Testis (tissue), 2 donors: ENCODE data around the gene PARD6A.

Experiments used
- CTCF ChIP-seq, 3 experiments: fragments of 450-650 bp in 2 of 3; fragments of 200-600 bp in 1 of 3; sonication (generic) in 1 of 3; IDR thresholded peaks; one replicate each; pipeline ENCODE4 v1.5.1; 2016 to 2019; ENCODE audit warnings: antibody characterized with exemption in 3 of 3, mild to moderate bottlenecking in 2 of 3, moderate library complexity in 1 of 3
- POLR2A ChIP-seq: fragments of 450-650 bp; IDR thresholded peaks from one replicate; pipeline ENCODE4 v1.6.1; 2017; ENCODE audit warnings: antibody characterized with exemption, mild to moderate bottlenecking, moderate library complexity

GRCh38 chr16:67694611-67695010 lies 33.9 kb downstream of the PARD6A start:
- TF ChIP-seq CTCF (IDR thresholded peaks at IDR 0.05) (no peak), POLR2A (no peak)
